Fibroblast of skin of scalp (primary cell): Measurements from ENCODE around the gene C6orf47.

Experiments
- DNase-seq: peaks from one replicate; pipeline ENCODE4 v3.0.0-alpha.2; 2013

The C6orf47 gene

GRCh38 chr6:31687860-31688693 is 27.5 kb upstream of the C6orf47 start:
- DNase-seq, result no peak

DNA sequence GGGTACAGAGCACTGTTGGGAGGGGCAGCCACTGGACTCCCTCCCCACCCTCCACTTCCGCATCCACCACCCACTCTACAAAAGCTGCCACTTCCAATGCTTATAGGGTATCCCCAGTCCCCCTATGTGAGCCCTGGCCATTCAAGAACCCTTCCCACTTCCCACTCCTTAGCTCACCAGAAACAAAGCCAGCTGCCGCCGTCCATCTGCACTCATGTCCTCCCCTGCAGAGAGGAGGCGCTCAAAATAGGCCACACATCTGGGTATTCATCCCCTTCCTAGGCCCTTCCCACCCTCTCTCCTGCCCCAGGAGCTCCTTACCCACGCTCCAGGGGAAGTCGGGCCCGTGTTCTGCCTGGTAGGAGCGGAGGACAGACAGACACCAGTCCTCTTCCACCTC is 26.7 kb upstream of the C6orf47 start:
- no peak for DNase-seq

DNA sequence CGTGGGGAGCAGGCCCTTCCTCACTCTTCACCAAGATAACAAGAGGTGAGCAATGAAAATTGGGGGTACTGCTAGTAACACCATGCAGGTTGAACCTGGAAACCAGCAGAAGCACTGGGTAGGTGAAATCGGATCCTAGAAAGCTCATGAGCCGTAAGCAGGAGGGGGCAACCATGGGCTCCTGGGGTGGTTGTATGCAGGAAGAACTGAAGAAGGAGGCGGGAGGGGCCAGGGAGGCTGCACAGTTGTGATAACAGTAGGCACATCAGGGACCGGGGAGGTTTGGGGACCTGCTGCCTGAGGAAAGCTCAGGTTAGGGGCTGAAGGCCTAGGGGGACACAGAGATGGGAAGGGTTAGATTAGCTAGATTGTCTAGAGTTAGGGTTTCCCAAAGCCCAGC is 25.9 kb upstream of the C6orf47 start:
- DNase-seq, result no peak

GRCh38 chr6:31683591-31683990 is 23.0 kb upstream of the C6orf47 start:
- no peak for DNase-seq

GRCh38 chr6:31681135-31681671 is 20.6 kb upstream of the C6orf47 start:
- peak; percentile 42 for DNase-seq

- DNase-seq, result peak; percentile 83
Measured at GRCh38 chr6:31680226-31681134, 19.9 kb upstream of the C6orf47 start, which contains the start of gene LY6G5C. Gene LY6G5C (minus strand): TSS chr6:31681067. CDS start chr6:31680373, 694 bp downstream.

- no peak for DNase-seq
Measured at GRCh38 chr6:31677955-31678354, 17.4 kb upstream of the C6orf47 start.

DNA sequence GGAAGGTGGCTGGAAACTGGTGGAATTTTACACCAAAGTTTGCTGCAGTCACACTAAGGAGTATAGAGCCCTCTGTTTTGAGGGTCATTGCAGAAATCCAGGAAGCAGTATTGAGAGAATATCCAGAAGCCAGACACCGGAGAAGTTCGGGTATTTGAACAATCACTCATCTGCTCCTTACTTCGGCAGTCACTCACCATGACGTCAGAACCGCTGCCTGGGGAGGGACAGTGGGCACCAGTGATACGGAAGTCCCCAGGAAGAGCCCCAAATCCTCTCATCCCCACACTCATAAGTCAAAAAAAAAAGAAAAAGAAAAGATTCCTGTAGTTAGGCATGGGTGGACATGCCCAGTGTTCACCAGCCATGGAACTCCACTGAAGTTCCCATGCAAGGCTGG is 16.3 kb upstream of the C6orf47 start:
- DNase-seq, result no peak

DNA sequence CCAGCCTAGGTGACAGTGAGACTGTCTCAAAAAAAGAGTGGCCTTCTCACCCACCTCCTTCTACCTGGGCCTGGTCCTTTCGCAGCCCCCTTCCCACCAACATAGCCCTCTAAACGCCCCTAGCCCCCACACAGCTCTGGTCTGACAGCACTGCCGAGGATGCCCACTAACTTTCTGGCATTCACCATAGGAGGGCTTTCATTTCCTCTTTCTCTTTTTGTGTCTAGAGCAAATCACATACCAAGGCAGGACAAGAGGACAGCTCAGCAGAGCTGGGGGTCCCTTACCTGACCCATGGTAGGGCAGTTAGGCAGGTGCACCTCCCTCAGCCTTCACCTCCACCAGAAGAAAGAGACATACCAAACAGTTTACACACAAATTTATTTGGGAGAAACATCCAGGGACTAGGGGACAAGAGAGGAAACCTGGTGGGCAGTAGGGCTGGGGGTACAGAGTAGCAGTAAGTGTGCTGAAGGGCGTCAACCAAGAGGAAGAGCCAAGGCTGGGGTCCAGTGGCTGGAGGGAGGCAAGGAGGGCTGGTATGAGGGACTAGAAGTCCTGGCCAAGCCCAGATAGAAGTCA is 15.8 kb upstream of the C6orf47 start:
- no peak for DNase-seq

DNA sequence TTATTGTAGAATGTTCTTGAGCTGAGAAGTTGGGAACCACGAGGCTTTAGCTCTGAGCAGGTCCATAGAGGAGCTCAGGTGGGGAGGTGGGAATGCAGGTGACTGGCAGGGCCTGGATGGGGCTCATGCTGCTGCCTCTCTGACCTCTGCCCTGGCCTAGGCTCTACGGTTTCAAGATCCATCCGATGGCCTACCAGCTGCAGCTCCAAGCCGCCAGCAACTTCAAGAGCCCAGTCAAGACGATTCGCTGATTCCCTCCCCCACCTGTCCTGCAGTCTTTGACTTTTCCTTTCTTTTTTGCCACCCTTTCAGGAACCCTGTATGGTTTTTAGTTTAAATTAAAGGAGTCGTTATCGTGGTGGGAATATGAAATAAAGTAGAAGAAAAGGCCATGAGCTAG is 9.1 kb upstream of the C6orf47 start, which contains the start of gene LY6G5B:
LY6G5B (plus strand) TSS at position 301 of the 400 bp plus-strand sequence. CDS start 975 bp downstream, outside the sequence.
- no peak for DNase-seq

DNA sequence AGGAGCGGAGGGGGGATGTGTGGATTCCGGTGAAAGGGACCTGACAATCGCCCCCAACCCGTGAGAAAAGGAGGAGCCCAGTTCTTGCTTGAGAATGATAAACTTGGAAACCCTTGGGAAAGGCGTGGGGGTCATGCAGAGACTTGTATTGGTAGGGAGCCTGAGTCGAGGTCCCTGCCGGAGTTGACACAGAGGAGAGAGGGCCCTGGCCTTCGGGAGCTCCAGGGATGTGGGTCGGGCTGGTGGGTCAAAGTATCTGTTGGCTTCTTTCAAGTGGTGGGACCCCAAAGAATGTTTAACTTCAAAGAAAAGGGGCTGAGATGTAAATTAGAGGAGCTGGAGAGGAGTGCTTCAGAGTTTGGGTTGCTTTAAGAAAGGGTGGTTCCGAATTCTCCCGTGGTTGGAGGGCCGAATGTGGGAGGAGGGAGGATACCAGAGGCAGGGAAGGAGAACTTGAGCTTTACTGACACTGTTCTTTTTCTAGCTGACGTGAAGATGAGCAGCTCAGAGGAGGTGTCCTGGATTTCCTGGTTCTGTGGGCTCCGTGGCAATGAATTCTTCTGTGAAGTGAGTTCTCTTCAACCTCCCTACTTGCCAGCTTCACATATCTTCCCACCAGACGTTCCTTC is 5.9 kb upstream of the C6orf47 start:
- no peak for DNase-seq

GRCh38 chr6:31665501-31666336 is 5.1 kb upstream of the C6orf47 start, which contains the start of gene CSNK2B:
Gene CSNK2B (plus strand): TSS chr6:31666080. CDS start chr6:31666832, 752 bp downstream.
- peak; percentile 98 for DNase-seq

GRCh38 chr6:31664790-31665500 is 4.4 kb upstream of the C6orf47 start, which contains the start of gene GPANK1:
Gene GPANK1 (minus strand): TSS chr6:31664997. CDS start chr6:31664478, 519 bp downstream.
- peak; percentile 93 for DNase-seq

GRCh38 chr6:31663961-31664789 is 3.6 kb upstream of the C6orf47 start:
- DNase-seq, result peak; percentile 82

DNA sequence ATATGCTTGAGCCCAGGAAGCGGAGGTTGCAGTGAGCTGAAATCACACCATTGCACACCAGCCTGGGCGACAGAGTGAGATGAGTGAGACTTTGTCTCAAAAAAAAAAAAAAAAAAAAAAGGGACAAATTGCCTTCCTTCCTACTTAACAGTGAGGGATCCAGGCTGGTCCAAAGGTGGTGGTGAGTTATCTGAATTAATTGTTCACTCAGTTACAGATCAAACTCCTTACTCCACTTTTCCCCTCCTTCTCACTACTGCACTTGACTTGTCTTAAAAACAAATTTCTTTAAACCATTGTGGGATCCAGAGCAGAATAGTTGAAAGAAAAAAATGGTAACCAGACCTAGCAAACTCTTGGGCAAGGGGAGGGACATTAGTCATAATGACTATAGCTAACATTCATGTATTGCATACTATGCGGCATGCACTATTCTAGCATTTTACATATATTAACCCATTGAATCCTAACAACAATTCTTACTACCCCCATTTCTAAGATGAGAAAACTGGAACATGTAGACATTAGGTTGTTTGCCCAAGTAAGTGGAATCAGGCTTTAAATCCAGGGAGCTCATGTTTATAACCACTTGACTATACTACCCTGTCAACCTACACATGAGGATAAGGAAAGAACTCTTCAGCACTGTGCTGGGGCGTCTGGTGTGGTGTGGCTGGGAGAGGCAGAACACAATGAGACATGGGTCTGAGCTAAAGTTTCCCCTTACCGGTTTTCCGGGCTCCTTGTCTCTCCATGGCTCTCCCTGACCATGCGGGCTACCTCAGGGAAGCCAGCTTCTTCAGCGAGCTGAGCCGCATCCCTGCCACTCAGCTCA is 2.8 kb upstream of the C6orf47 start:
- no peak for DNase-seq

- DNase-seq, result no peak
Measured at GRCh38 chr6:31662124-31662723, 1.6 kb upstream of the C6orf47 start.

GRCh38 chr6:31661262-31662123 is 915 bp upstream of the C6orf47 start:
- DNase-seq, result no peak
